Upper lobe of left lung (tissue), 6 donors: Measurements from ENCODE around the gene HIC2. TPM values are rescaled to one million over a fixed set of nuclear protein-coding genes. Genes with fewer than 3 reads are reported as not detected.
"Not testable (repeated sequence)": the region's sequence is repeated elsewhere in the genome, so short reads cannot be mapped to it uniquely, and the experiment has no call there.

Experiments used
- ATAC-seq, 2 donors: fragments of 200-7000 bp; cut with Tn5 transposase; one replicate each; pipeline ENCODE4 v1.9.1; 2022; ENCODE audit warnings: mild to moderate bottlenecking in 2 of 2, moderate library complexity in 2 of 2; ENCODE audit not compliant: low FRiP score in 2 of 2
- DNase-seq, 2 donors: peaks; one replicate each; pipeline ENCODE4 v3.0.0-alpha.2; 2019 to 2020
- H3K27ac ChIP-seq, 4 donors: fragments of 200-600 bp; sonication (generic); one replicate each; pipeline ENCODE4 v1.5.1; 2016 to 2019
- H3K27me3 ChIP-seq, 4 donors: fragments of 200-600 bp; sonication (generic); one replicate each; pipeline ENCODE4 v1.5.1; 2017 to 2019
- H3K36me3 ChIP-seq, 4 donors: fragments of 200-600 bp; sonication (generic); one replicate each; pipeline ENCODE4 v1.5.1; 2016 to 2019
- H3K4me1 ChIP-seq, 4 donors: fragments of 200-600 bp; sonication (generic); one replicate each; pipeline ENCODE4 v1.5.1; 2018 to 2019
- H3K4me3 ChIP-seq, 4 donors: fragments of 200-600 bp; sonication (generic); one replicate each; pipeline ENCODE4 v1.5.1; 2017 to 2019; ENCODE audit warnings: mild to moderate bottlenecking in 2 of 4, moderate library complexity in 1 of 4
- H3K9me3 ChIP-seq, 4 donors: fragments of 200-600 bp; sonication (generic); one replicate each; pipeline ENCODE4 v1.5.1; 2018 to 2019
- CTCF ChIP-seq, 6 experiments: fragments of 450-650 bp in 4 of 6; fragments of 200-600 bp in 2 of 6; sonication (generic) in 2 of 6; IDR thresholded peaks; one replicate each; pipeline ENCODE4 v1.5.1; 2016 to 2019; ENCODE audit warnings: antibody characterized with exemption in 6 of 6
- EP300 ChIP-seq, 4 donors: sonication (generic); formaldehyde crosslinking; IDR thresholded peaks; one replicate each; pipeline ENCODE4 v1.5.1; 2017; ENCODE audit warnings: antibody characterized with exemption in 4 of 4, control low read depth in 2 of 4
- POLR2A ChIP-seq, 4 donors: fragments of 450-650 bp; IDR thresholded peaks; one replicate each; pipeline ENCODE4 v1.5.1; 2016 to 2017; ENCODE audit warnings: antibody characterized with exemption in 4 of 4, mild to moderate bottlenecking in 2 of 4
- POLR2AphosphoS5 ChIP-seq, 2 donors: sonication (generic); formaldehyde crosslinking; IDR thresholded peaks; one replicate each; pipeline ENCODE4 v1.5.1; 2017; ENCODE audit warnings: antibody characterized with exemption in 2 of 2
- WGBS, 2 donors: methylation state at CpG; one replicate each; pipeline ENCODE4 v1.1.5; 2017 to 2018; 5-methylcytosine and 5-hydroxymethylcytosine counted together
- total RNA-seq, 6 donors: library from RNA; depleted of rRNA in 4 of 6; stranded (reverse); fragments of >200 nt in 4 of 6; gene quantifications; one replicate each; pipeline versions ENCODE4 v1.1.0 to v1.2.1, GENCODE V29; 2016 to 2021
- donor health status: DM: no; HTN: no; CAD: no; lungs with moderate emphysema.
- donor health status: DM: no; HTN: yes; CAD: no; lungs with severe emphysema.

Gene HIC2
- total RNA-seq, 6 donors from 2014 or later: 4.4 to 11.5 (median 5.7) TPM

GRCh38 chr22:21451545-21452520 lies 34.7 kb downstream of the HIC2 start:
- Histone ChIP-seq H3K27me3 (no peaks in the 10 kb centered on the region), H3K4me3 (no peak overlapping the region), H3K4me1 (peaks cover 0 to 7% (median 0%) of the 10 kb centered on the region in 4 donors), H3K36me3 (peaks cover 0 to 12% (median 10%) of the 10 kb centered on the region in 4 donors), H3K27ac (no peak overlapping the region), H3K9me3 (no peaks in the 10 kb centered on the region)
- DNase-seq (peak in 1 of 2 donors; percentile 13), ATAC-seq (no peak)
- TF ChIP-seq POLR2AphosphoS5 (IDR thresholded peaks at IDR 0.05) (no peak), CTCF (IDR thresholded peaks at IDR 0.05) (no peak), POLR2A (IDR thresholded peaks at IDR 0.05) (no peak), EP300 (IDR thresholded peaks at IDR 0.05) (no peak)
- WGBS, 2 donors: 80 to 81% methylated on average over 5 to 7 of the region's 7 CpGs

- H3K27me3 ChIP-seq, H3K9me3 ChIP-seq, H3K4me3 ChIP-seq, DNase-seq, H3K27ac ChIP-seq, H3K36me3 ChIP-seq, ATAC-seq: not testable (repeated sequence)
- WGBS, 2 donors: 97 to 100% methylated on average over 2 to 4 of the region's 4 CpGs
- H3K4me1 ChIP-seq: peaks cover 0 to 14% (median 0%) of the 10 kb centered on the region in 4 donors
Measured at GRCh38 chr22:21452666-21453065, 35.5 kb downstream of the HIC2 start.

GRCh38 chr22:21454998-21455333 lies 37.8 kb downstream of the HIC2 start:
- not testable (repeated sequence) for DNase-seq
- 92 to 93% methylated on average over 9 of the region's 9 CpGs for WGBS, 2 donors

GRCh38 chr22:21455334-21456089 lies 38.3 kb downstream of the HIC2 start:
- no peak overlapping the region for H3K27ac ChIP-seq
- H3K36me3 ChIP-seq: no peaks in the 10 kb centered on the region
- DNase-seq: peak in 1 of 2 donors; percentile 26
- no peaks in the 10 kb centered on the region for H3K9me3 ChIP-seq
- TF ChIP-seq EP300 (IDR thresholded peaks at IDR 0.05) (no peak), CTCF (IDR thresholded peaks at IDR 0.05) (no peak), POLR2A (IDR thresholded peaks at IDR 0.05) (no peak), POLR2AphosphoS5 (IDR thresholded peaks at IDR 0.05) (no peak)
- H3K27me3 ChIP-seq: no peaks in the 10 kb centered on the region
- H3K4me1 ChIP-seq: peaks cover 0 to 14% (median 0%) of the 10 kb centered on the region in 4 donors
- peak; percentile 8 to 20 for ATAC-seq
- H3K4me3 ChIP-seq: no peak overlapping the region
- WGBS, 2 donors: 89 to 95% methylated on average over 6 to 19 of the region's 19 CpGs

More at GRCh38 chr22:21454998-21455333, 37.8 kb downstream of the HIC2 start:
- H3K9me3 ChIP-seq, ATAC-seq, H3K27ac ChIP-seq, H3K36me3 ChIP-seq, H3K4me3 ChIP-seq, H3K27me3 ChIP-seq: not testable (repeated sequence)
- H3K4me1 ChIP-seq: peaks cover 0 to 14% (median 0%) of the 10 kb centered on the region in 4 donors

GRCh38 chr22:21457023-21457787 lies 40.0 kb downstream of the HIC2 start:
- no peaks in the 10 kb centered on the region for H3K9me3 ChIP-seq
- H3K36me3 ChIP-seq: no peaks in the 10 kb centered on the region
- peak overlapping the region in 1 of 4 donors; percentile 1 for H3K27ac ChIP-seq
- H3K4me1 ChIP-seq: peaks cover 0 to 14% (median 0%) of the 10 kb centered on the region in 4 donors
- H3K27me3 ChIP-seq: no peaks in the 10 kb centered on the region
- WGBS, 2 donors: 79 to 82% methylated on average over 19 of the region's 19 CpGs
- no peak for TF ChIP-seq EP300 (IDR thresholded peaks at IDR 0.05)
- TF ChIP-seq POLR2A (IDR thresholded peaks at IDR 0.05): no peak
- no peak for TF ChIP-seq POLR2AphosphoS5 (IDR thresholded peaks at IDR 0.05)
- TF ChIP-seq CTCF (IDR thresholded peaks at IDR 0.05): no peak
- no peak overlapping the region for H3K4me3 ChIP-seq
- DNase-seq (peak; percentile 50 to 70), ATAC-seq (peak; percentile 17 to 64)

- H3K36me3 ChIP-seq, H3K27me3 ChIP-seq, DNase-seq, H3K9me3 ChIP-seq, H3K4me1 ChIP-seq, H3K4me3 ChIP-seq, H3K27ac ChIP-seq: not testable (repeated sequence)
- no CpG with 5 or more reads among the region's 4 CpGs for WGBS, 2 donors
- ATAC-seq: peak in 1 of 2 donors; percentile 59
Measured at GRCh38 chr22:21462672-21463071, 45.5 kb downstream of the HIC2 start.

GRCh38 chr22:21467337-21468193 lies 50.4 kb downstream of the HIC2 start, which contains the start of gene TMEM191C:
TMEM191C (plus strand) TSS chr22:21467387; CDS start chr22:21467460, 73 bp downstream.
- WGBS, 2 donors: no CpG with 5 or more reads among the region's 74 CpGs
- H3K27me3 ChIP-seq, H3K9me3 ChIP-seq, DNase-seq, H3K36me3 ChIP-seq, H3K4me1 ChIP-seq: not testable (repeated sequence)
- peak within 1 kb of the TSS in 2 of 4 donors; percentile 61 to 66 for H3K27ac ChIP-seq
- peak in 1 of 2 donors; percentile 25 for ATAC-seq
- peak within 1 kb of the TSS in 3 of 4 donors; percentile 44 to 51 (median 44) for H3K4me3 ChIP-seq
